A673 (cell line): ENCODE results near the gene ZNF350.

ENCODE experiments used
- EZH2 ChIP-seq: fragments of 200-600 bp; sonication (generic); IDR thresholded peaks from 2 replicates; pipeline ENCODE4 v1.6.1; 2017; ENCODE audit warnings: borderline replicate concordance, low read depth, mild to moderate bottlenecking, mixed read lengths, antibody characterized with exemption, low read length; ENCODE audit not compliant: poor library complexity, severe bottlenecking
- TF ChIP-seq, protein P1 (sequence below): fragments of 300-800, 200-600 bp; sonication (generic); conservative IDR thresholded peaks from 2 replicates; pipeline ENCODE4 v1.5.1; 2017; ENCODE audit warnings: low read depth, mild to moderate bottlenecking, antibody characterized with exemption, low read length, moderate library complexity, mixed read lengths

DNA sequence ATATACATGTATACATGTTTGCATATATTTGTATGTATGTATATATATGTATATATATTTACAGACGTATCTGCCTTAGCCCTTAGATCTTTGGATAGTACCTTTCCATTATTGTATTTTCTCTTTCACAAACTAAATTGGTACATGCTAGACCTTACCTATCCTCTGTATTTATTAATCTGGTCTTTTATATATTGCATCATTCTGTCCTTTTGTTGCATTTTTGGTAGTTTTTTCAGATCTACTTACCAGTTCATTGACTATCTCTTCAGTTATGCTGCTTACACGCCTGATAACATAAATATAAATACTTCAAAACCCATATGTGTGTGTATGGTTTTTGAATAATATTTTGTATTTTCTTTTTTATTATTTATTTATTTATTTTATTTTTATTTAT is 47.7 kb downstream of the ZNF350 start:
- no peak for TF ChIP-seq EZH2
- TF ChIP-seq, protein P1, sequence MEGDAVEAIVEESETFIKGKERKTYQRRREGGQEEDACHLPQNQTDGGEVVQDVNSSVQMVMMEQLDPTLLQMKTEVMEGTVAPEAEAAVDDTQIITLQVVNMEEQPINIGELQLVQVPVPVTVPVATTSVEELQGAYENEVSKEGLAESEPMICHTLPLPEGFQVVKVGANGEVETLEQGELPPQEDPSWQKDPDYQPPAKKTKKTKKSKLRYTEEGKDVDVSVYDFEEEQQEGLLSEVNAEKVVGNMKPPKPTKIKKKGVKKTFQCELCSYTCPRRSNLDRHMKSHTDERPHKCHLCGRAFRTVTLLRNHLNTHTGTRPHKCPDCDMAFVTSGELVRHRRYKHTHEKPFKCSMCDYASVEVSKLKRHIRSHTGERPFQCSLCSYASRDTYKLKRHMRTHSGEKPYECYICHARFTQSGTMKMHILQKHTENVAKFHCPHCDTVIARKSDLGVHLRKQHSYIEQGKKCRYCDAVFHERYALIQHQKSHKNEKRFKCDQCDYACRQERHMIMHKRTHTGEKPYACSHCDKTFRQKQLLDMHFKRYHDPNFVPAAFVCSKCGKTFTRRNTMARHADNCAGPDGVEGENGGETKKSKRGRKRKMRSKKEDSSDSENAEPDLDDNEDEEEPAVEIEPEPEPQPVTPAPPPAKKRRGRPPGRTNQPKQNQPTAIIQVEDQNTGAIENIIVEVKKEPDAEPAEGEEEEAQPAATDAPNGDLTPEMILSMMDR: no peak
